GM10266 (cell line): ENCODE data around the gene SYT6.

Experiments used
- DNase-seq: peaks from one replicate; pipeline ENCODE4 v3.0.0; 2012; ENCODE audit errors: extremely low spot score
- CTCF ChIP-seq: IDR thresholded peaks from 2 replicates; pipeline ENCODE4 v1.5.1; 2012; ENCODE audit warnings: mild to moderate bottlenecking, low read depth; ENCODE audit not compliant: control insufficient read depth, insufficient read depth; ENCODE audit errors: missing control alignments

SYT6 gene

GRCh38 chr1:114130213-114130612, 23.5 kb downstream of the SYT6 start:
- DNase-seq = no peak
- no peak for TF ChIP-seq CTCF

GRCh38 chr1:114128293-114128692, 25.4 kb downstream of the SYT6 start:
- no peak for TF ChIP-seq CTCF
- no peak for DNase-seq

- TF ChIP-seq CTCF = no peak
- DNase-seq = peak; percentile 56
These were observed 27.2 kb downstream of the SYT6 start for GRCh38 chr1:114126261-114127095.

- DNase-seq = no peak
- no peak for TF ChIP-seq CTCF
These were observed 29.0 kb downstream of the SYT6 start for GRCh38 chr1:114124644-114125043.

- no peak for DNase-seq
- TF ChIP-seq CTCF = peak; percentile 10
These were observed 30.6 kb downstream of the SYT6 start for GRCh38 chr1:114122941-114123618.

- DNase-seq = no peak
- no peak for TF ChIP-seq CTCF
These were observed 35.2 kb downstream of the SYT6 start for GRCh38 chr1:114118351-114118990.
